ENCODE results near the gene SLC35D1.

GRCh38 chr1:67060811-67061218, 6.9 kb upstream of the SLC35D1 start:
- TF ChIP-seq CTCF (IDR thresholded peaks at IDR 0.05) (no peak), EZH2phosphoT487 (IDR thresholded peaks at IDR 0.05) (no peak)

Data from neural progenitor cell (in vitro differentiated cells).